Measurements from ENCODE around the gene NAP1L3. TPM values are rescaled to one million over a fixed set of nuclear protein-coding genes. Genes with fewer than 3 reads are reported as not detected.

The NAP1L3 gene, protein sequence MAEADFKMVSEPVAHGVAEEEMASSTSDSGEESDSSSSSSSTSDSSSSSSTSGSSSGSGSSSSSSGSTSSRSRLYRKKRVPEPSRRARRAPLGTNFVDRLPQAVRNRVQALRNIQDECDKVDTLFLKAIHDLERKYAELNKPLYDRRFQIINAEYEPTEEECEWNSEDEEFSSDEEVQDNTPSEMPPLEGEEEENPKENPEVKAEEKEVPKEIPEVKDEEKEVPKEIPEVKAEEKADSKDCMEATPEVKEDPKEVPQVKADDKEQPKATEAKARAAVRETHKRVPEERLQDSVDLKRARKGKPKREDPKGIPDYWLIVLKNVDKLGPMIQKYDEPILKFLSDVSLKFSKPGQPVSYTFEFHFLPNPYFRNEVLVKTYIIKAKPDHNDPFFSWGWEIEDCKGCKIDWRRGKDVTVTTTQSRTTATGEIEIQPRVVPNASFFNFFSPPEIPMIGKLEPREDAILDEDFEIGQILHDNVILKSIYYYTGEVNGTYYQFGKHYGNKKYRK
- 1 to 10 TPM; 3.3 to 8.6 (median 5.2) TPM for total RNA-seq
- polyA plus RNA-seq, result 1 to 10 TPM in 1 of 3 donors, under 1 TPM in 2; under 0.01 to 1.9 (median 0.23) TPM

DNA sequence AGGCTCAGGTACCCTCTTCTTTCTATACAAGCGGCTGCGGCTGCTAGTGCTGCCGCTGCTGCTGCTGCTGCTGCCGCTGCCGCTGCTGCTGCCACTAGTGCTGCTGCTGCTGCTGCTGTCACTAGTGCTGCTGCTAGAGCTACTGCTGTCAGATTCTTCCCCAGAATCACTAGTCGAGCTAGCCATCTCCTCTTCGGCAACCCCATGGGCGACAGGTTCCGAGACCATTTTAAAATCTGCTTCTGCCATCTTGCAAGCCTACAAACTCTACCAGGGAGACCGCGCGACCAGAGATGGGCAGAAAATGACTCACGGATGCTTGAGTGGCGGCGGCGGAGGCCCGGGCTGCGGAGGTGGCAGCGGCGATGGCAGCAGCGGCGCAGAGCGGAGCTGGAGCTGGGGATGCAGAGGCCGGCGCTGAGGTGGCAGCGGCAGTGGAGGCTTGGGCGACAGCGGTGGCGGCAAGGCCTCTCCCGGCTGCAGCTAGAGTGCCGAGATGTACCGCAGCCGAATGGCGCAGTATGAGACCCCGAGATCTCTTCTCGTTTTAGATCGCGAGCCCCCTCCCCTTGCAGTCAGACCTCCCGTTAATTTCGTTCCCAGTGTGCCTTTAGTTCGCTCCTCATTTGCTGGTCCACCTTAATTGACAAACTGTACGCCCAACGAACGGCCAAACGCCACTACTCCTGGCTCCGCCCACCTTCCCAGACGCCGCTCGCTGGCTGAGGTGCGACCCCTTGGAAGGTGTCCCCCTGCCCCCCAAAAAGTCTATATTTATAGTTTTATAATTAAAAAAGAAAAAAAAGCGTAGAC lies at the start of gene NAP1L3:
NAP1L3 (minus strand) TSS at position 523 of the 813 bp plus-strand sequence; CDS start at position 249, 274 bp downstream.
- TF ChIP-seq, protein P1, sequence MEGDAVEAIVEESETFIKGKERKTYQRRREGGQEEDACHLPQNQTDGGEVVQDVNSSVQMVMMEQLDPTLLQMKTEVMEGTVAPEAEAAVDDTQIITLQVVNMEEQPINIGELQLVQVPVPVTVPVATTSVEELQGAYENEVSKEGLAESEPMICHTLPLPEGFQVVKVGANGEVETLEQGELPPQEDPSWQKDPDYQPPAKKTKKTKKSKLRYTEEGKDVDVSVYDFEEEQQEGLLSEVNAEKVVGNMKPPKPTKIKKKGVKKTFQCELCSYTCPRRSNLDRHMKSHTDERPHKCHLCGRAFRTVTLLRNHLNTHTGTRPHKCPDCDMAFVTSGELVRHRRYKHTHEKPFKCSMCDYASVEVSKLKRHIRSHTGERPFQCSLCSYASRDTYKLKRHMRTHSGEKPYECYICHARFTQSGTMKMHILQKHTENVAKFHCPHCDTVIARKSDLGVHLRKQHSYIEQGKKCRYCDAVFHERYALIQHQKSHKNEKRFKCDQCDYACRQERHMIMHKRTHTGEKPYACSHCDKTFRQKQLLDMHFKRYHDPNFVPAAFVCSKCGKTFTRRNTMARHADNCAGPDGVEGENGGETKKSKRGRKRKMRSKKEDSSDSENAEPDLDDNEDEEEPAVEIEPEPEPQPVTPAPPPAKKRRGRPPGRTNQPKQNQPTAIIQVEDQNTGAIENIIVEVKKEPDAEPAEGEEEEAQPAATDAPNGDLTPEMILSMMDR (IDR thresholded peaks at IDR 0.05), result no peak
- TF ChIP-seq EP300 (IDR thresholded peaks at IDR 0.05), result no peak
- peak in 1 of 4 donors; percentile 30 for TF ChIP-seq POLR2AphosphoS5 (IDR thresholded peaks at IDR 0.05)
- no peak for TF ChIP-seq POLR2A (IDR thresholded peaks at IDR 0.05)
- H3K9me3 ChIP-seq, result no peaks in the 10 kb centered on the region
- H3K4me1 ChIP-seq, result peaks cover 0 to 8% (median 5%) of the 10 kb centered on the region in 4 donors
- H3K27ac ChIP-seq, result peak within 1 kb of the TSS; percentile 71 to 80 (median 78)
- intact Hi-C loops (cut with DNase I), result no loop called here
- DNase-seq, result peak; percentile 73
- H3K36me3 ChIP-seq, result no peaks in the 10 kb centered on the region
- WGBS, 2 donors, result 1 to 6% methylated on average over 51 of the region's 51 CpGs
- H3K27me3 ChIP-seq, result no peaks in the 10 kb centered on the region
- peak within 1 kb of the TSS; percentile 38 to 61 (median 59) for H3K4me3 ChIP-seq

- H3K4me3 ChIP-seq, result no peak overlapping the region
- no peaks in the 10 kb centered on the region for H3K36me3 ChIP-seq
- no peaks in the 10 kb centered on the region for H3K9me3 ChIP-seq
- 88 to 89% methylated on average over 4 of the region's 4 CpGs for WGBS, 2 donors
- no peak for DNase-seq
- TF ChIP-seq, protein P1 (IDR thresholded peaks at IDR 0.05), result no peak
- TF ChIP-seq EP300 (IDR thresholded peaks at IDR 0.05) (no peak), POLR2AphosphoS5 (IDR thresholded peaks at IDR 0.05) (no peak), POLR2A (IDR thresholded peaks at IDR 0.05) (no peak)
- H3K27ac ChIP-seq, result no peak overlapping the region
- H3K4me1 ChIP-seq, result no peaks in the 10 kb centered on the region
- no peaks in the 10 kb centered on the region for H3K27me3 ChIP-seq
- intact Hi-C loops (cut with DNase I), result no loop called here
Measured at GRCh38 chrX:93711076-93711475, 37.7 kb upstream of the NAP1L3 start.

DNA sequence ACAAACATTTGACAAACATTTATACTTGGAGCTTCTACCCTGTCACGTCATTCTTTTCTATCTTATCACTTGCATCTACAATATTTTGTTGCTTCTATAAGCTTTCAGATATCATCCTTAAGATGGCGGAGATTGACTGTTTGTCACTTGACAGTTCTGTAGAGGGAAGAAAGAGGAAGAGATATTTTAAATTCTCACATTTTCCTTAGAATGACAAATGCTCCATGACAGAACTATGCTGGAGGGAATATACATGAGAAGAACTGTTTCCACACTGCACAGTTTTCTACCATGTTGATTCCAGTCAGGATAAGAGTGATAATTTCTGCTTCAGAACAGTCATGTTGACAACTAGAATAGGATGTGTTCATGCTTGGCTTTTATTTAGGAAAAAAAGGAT lies 30.3 kb upstream of the NAP1L3 start:
- no peak for TF ChIP-seq EP300 (IDR thresholded peaks at IDR 0.05)
- TF ChIP-seq POLR2AphosphoS5 (IDR thresholded peaks at IDR 0.05), result no peak
- TF ChIP-seq, protein P1 (IDR thresholded peaks at IDR 0.05), result no peak
- TF ChIP-seq POLR2A (IDR thresholded peaks at IDR 0.05), result no peak
- WGBS, 2 donors, result 72 to 86% methylated on average over 2 of the region's 2 CpGs
- Histone ChIP-seq H3K36me3 (no peaks in the 10 kb centered on the region), H3K4me1 (no peaks in the 10 kb centered on the region), H3K9me3 (no peaks in the 10 kb centered on the region), H3K27ac (no peak overlapping the region), H3K27me3 (no peaks in the 10 kb centered on the region), H3K4me3 (no peak overlapping the region)
- no peak for DNase-seq
- intact Hi-C loops (cut with DNase I), result no loop called here

- no peak for TF ChIP-seq EP300 (IDR thresholded peaks at IDR 0.05)
- TF ChIP-seq POLR2A (IDR thresholded peaks at IDR 0.05), result no peak
- TF ChIP-seq, protein P1 (IDR thresholded peaks at IDR 0.05), result no peak
- no peak for TF ChIP-seq POLR2AphosphoS5 (IDR thresholded peaks at IDR 0.05)
- Histone ChIP-seq H3K9me3 (no peaks in the 10 kb centered on the region), H3K27me3 (no peaks in the 10 kb centered on the region), H3K36me3 (no peaks in the 10 kb centered on the region), H3K4me1 (no peaks in the 10 kb centered on the region), H3K4me3 (no peak overlapping the region), H3K27ac (no peak overlapping the region)
- 95% methylated on average over 6 of the region's 6 CpGs for WGBS, 2 donors
- no peak for DNase-seq
- intact Hi-C loops (cut with DNase I), result no loop called here
Measured at GRCh38 chrX:93695981-93696380, 22.6 kb upstream of the NAP1L3 start.

Measured in sigmoid colon (tissue), 7 donors.